GM18511 (cell line): ENCODE measurements around the gene MED7.
A peak's percentile ranks its signal among the peaks of the same experiment; 100 is the strongest.

Experiments used
- ATAC-seq: cut with Tn5 transposase; IDR thresholded peaks from one replicate; pipeline ENCODE4 v1.9.1; 2021; ENCODE audit warnings: mild to moderate bottlenecking, moderate library complexity; ENCODE audit not compliant: unreplicated experiment

Gene MED7

GRCh38 chr5:157164521-157164920, 21.9 kb upstream of the MED7 start:
- ATAC-seq = no peak

- ATAC-seq = no peak
Measured at GRCh38 chr5:157162919-157163510, 20.4 kb upstream of the MED7 start.

GRCh38 chr5:157161996-157162395, 19.3 kb upstream of the MED7 start:
- ATAC-seq = no peak

- ATAC-seq = no peak
Measured at GRCh38 chr5:157160001-157160400, 17.3 kb upstream of the MED7 start.

- no peak for ATAC-seq
Measured at GRCh38 chr5:157159209-157159751, 16.6 kb upstream of the MED7 start.

- no peak for ATAC-seq
Measured at GRCh38 chr5:157157293-157157891, 14.7 kb upstream of the MED7 start.

GRCh38 chr5:157155297-157155696, 12.6 kb upstream of the MED7 start:
- no peak for ATAC-seq

GRCh38 chr5:157150995-157151394, 8.3 kb upstream of the MED7 start:
- ATAC-seq = no peak

GRCh38 chr5:157148734-157149615, 6.3 kb upstream of the MED7 start:
- ATAC-seq = peak; percentile 83

- peak; percentile 47 for ATAC-seq
Measured at GRCh38 chr5:157143127-157143971, 684 bp upstream of the MED7 start.

GRCh38 chr5:157137691-157138090, 5.0 kb downstream of the MED7 start:
- ATAC-seq = no peak

- no peak for ATAC-seq
Measured at GRCh38 chr5:157132281-157132612, 10.4 kb downstream of the MED7 start.

- ATAC-seq = peak; percentile 42
Measured at GRCh38 chr5:157130925-157131324, 11.7 kb downstream of the MED7 start.

GRCh38 chr5:157121709-157122108, 21.0 kb downstream of the MED7 start:
- no peak for ATAC-seq

- ATAC-seq = no peak
Measured at GRCh38 chr5:157120102-157120501, 22.6 kb downstream of the MED7 start.

GRCh38 chr5:157116483-157116954, 26.1 kb downstream of the MED7 start:
- ATAC-seq = peak; percentile 76

- ATAC-seq = no peak
Measured at GRCh38 chr5:157115502-157115901, 27.2 kb downstream of the MED7 start.

GRCh38 chr5:157115012-157115411, 27.7 kb downstream of the MED7 start:
- ATAC-seq = no peak

- no peak for ATAC-seq
Measured at GRCh38 chr5:157113002-157113401, 29.7 kb downstream of the MED7 start.

GRCh38 chr5:157109744-157110143, 32.9 kb downstream of the MED7 start:
- peak; percentile 81 for ATAC-seq

- peak; percentile 86 for ATAC-seq
Measured at GRCh38 chr5:157108976-157109375, 33.7 kb downstream of the MED7 start, which contains the start of gene HAVCR2. TSS of gene HAVCR2 (minus strand) at chr5:157109044. CDS start at chr5:157108983, 61 bp downstream.
